T follicular helper cell (primary cell): ENCODE results near the gene ZNF778.

ENCODE experiments used
- DNase-seq: peaks from one replicate; pipeline ENCODE4 v3.0.0-alpha.2; 2020; ENCODE audit warnings: low read depth
- total RNA-seq, 2 experiments: gene quantifications; one replicate each; lab custom pipeline; 2026; lab: John Stamatoyannopoulos, UW

ZNF778 gene
- total RNA-seq, result 22.4 to 30.7 reads per million in 2 experiments

- peak; percentile 71 for DNase-seq
Observed at GRCh38 chr16:89217388-89218191, at the start of gene ZNF778. TSS of gene ZNF778 (plus strand) at chr16:89217703. CDS start at chr16:89221128, 3,425 bp downstream.

GRCh38 chr16:89168381-89169189 lies 48.9 kb upstream of the ZNF778 start:
- no peak for DNase-seq

GRCh38 chr16:89169778-89170177 lies 47.7 kb upstream of the ZNF778 start:
- no peak for DNase-seq

GRCh38 chr16:89170346-89171215 lies 46.9 kb upstream of the ZNF778 start:
- DNase-seq, result no peak

GRCh38 chr16:89171216-89172170 lies 46.0 kb upstream of the ZNF778 start, which contains the start of gene CDH15:
TSS of gene CDH15 (plus strand) at chr16:89171748. CDS start at chr16:89171832, 84 bp downstream.
- DNase-seq, result peak; percentile 94

GRCh38 chr16:89172171-89172527 lies 45.4 kb upstream of the ZNF778 start:
- DNase-seq, result no peak

- no peak for DNase-seq
Observed at GRCh38 chr16:89172528-89173173, 44.9 kb upstream of the ZNF778 start.

GRCh38 chr16:89173174-89173921 lies 44.2 kb upstream of the ZNF778 start:
- no peak for DNase-seq

GRCh38 chr16:89174055-89174827 lies 43.3 kb upstream of the ZNF778 start:
- DNase-seq, result no peak

GRCh38 chr16:89174877-89175276 lies 42.6 kb upstream of the ZNF778 start:
- DNase-seq, result no peak

GRCh38 chr16:89175280-89176146 lies 42.0 kb upstream of the ZNF778 start:
- DNase-seq, result no peak

- DNase-seq, result no peak
Observed at GRCh38 chr16:89176147-89176690, 41.3 kb upstream of the ZNF778 start.

- DNase-seq, result no peak
Observed at GRCh38 chr16:89176717-89177116, 40.8 kb upstream of the ZNF778 start.

GRCh38 chr16:89177501-89177900 lies 40.0 kb upstream of the ZNF778 start:
- no peak for DNase-seq

GRCh38 chr16:89178453-89179147 lies 38.9 kb upstream of the ZNF778 start:
- DNase-seq, result no peak

GRCh38 chr16:89179148-89179484 lies 38.4 kb upstream of the ZNF778 start:
- no peak for DNase-seq
